ENCODE results near the gene CIBAR2.

DNA sequence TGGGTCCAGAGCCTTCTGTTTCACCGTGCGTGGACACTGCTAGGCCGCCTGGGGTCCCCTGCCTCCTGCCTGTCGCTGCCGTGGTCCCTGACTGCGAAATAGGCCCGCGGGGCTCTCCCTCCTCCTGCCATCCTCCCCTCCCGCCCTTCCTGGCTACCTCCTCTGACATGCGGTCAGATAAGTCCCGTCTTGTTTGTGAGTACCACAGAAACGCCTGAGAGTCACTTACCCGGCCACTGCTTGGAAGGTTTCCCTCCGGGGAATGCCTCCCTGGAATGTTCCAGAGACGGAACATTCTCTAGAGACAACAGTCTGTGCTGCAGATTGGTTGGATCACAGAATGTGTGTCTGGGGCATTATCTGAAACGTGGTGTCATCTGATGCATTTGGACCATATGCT is 22.7 kb downstream of the CIBAR2 start:
- TF ChIP-seq POU2F2 (IDR thresholded peaks at IDR 0.05; ENCODE audit: low read depth, low read length) (no peak), POLR2A (IDR thresholded peaks at IDR 0.05; ENCODE audit: low read depth, low read length) (no peak), TAF1 (IDR thresholded peaks at IDR 0.05; ENCODE audit: low read depth, low read length) (no peak), PAX5 (IDR thresholded peaks at IDR 0.05; ENCODE audit: insufficient read depth, low read length, severe bottlenecking) (no peak)
